Liver (tissue), 3 donors: ENCODE results near the gene FSD1.

ENCODE experiments used
- CTCF ChIP-seq: fragments of 150-350 bp; IDR thresholded peaks from 2 replicates; pipeline ENCODE4 v1.5.1; 2017; ENCODE audit warnings: improper control_type of control experiment, low read depth, low read length; ENCODE audit not compliant: missing input control
- EGR1 ChIP-seq, 2 donors: IDR thresholded peaks; 2 replicates each; pipeline ENCODE4 v1.6.1; 2016 to 2018; ENCODE audit warnings: antibody characterized with exemption in 2 of 2, low read depth in 2 of 2
- FOXA2 ChIP-seq: IDR thresholded peaks from 2 replicates; pipeline ENCODE4 v1.6.1; 2016; ENCODE audit warnings: antibody characterized with exemption
- JUND ChIP-seq, 2 donors: IDR thresholded peaks; 2 replicates each; pipeline ENCODE4 v1.6.1; 2016; ENCODE audit warnings: antibody characterized with exemption in 2 of 2
- MAX ChIP-seq: IDR thresholded peaks from 2 replicates; pipeline ENCODE4 v1.6.1; 2016; ENCODE audit warnings: antibody characterized with exemption
- REST ChIP-seq: IDR thresholded peaks from 2 replicates; pipeline ENCODE4 v1.6.1; 2016; ENCODE audit warnings: antibody characterized with exemption, mild to moderate bottlenecking
- RXRA ChIP-seq, 2 donors: IDR thresholded peaks; 2 replicates each; pipeline ENCODE4 v1.6.1; 2017 to 2018; ENCODE audit warnings: antibody characterized with exemption in 2 of 2, mild to moderate bottlenecking in 1 of 2
- SP1 ChIP-seq: IDR thresholded peaks from 2 replicates; pipeline ENCODE4 v1.6.1; 2018; ENCODE audit warnings: antibody characterized with exemption, mild to moderate bottlenecking
- TAF1 ChIP-seq: conservative IDR thresholded peaks from 2 replicates; pipeline ENCODE4 v1.6.1; 2016; ENCODE audit warnings: antibody characterized with exemption, mild to moderate bottlenecking
- YY1 ChIP-seq: IDR thresholded peaks from 2 replicates; pipeline ENCODE4 v1.6.1; 2016; ENCODE audit warnings: antibody characterized with exemption, mild to moderate bottlenecking
- TF ChIP-seq, protein P1 (sequence below): IDR thresholded peaks from 2 replicates; pipeline ENCODE4 v1.6.1; 2016; ENCODE audit warnings: antibody characterized with exemption
- donor health status: healthy.
- donor health status: healthy.

DNA sequence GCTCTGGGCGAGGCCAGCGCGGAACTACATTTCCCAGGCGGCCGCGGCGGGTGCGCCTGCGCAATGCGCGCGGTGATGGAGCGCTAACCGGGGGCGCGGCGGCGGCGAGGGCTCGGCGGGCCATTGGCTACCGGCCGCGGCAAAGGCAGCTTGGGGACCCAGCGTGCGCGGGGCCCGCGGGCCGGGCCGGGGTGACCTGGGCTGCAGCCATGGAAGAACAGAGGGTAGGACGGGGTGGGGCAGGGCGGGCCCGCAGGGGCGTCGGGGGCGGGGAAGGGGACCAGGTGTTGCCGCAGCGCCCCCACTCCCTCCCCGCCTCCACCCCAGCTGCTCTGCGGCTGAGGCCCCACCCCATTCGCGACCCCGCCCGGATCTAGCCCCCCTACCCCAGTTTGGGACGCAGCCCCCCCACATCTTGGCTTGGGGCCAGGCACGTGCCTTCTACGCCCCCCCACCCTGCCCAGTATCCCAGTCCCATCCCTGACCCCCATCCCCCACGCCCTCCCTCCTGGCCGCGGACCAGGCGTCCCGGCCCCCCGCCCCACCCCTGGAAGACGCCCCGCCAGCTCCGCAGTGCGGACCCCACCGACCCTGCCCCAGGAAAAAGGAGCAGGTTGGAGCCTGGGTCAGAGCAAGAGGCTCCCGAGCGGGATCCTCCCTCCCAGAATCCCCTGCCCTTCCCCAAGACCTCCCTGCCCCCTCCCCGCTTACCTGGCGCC lies at the start of gene FSD1:
- no peak for TF ChIP-seq CTCF
- TF ChIP-seq JUND (IDR thresholded peaks at IDR 0.05), result no peak
- no peak for TF ChIP-seq TAF1
- TF ChIP-seq, protein P1, sequence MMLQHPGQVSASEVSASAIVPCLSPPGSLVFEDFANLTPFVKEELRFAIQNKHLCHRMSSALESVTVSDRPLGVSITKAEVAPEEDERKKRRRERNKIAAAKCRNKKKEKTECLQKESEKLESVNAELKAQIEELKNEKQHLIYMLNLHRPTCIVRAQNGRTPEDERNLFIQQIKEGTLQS, result no peak
- no peak for TF ChIP-seq EGR1 (IDR thresholded peaks at IDR 0.05; ENCODE audit: low read depth in 2 of 2)
- no peak for TF ChIP-seq REST
- no peak for TF ChIP-seq SP1
- no peak for TF ChIP-seq MAX
- TF ChIP-seq FOXA2, result no peak
- no peak for TF ChIP-seq YY1
- TF ChIP-seq RXRA (IDR thresholded peaks at IDR 0.05), result no peak
